ENCODE data around the gene CEP170B.
"Not testable (repeated sequence)": the region's sequence is repeated elsewhere in the genome, so short reads cannot be mapped to it uniquely, and the experiment has no call there.

CEP170B gene

GRCh38 chr14:104919152-104919992 is 54.3 kb downstream of the CEP170B start:
- DNase-seq: not testable (repeated sequence)

- DNase-seq: no peak
These were observed 54.9 kb downstream of the CEP170B start for GRCh38 chr14:104919993-104920315.

GRCh38 chr14:104923640-104924420 is 58.8 kb downstream of the CEP170B start:
- DNase-seq: no peak

GRCh38 chr14:104924421-104925213 is 59.5 kb downstream of the CEP170B start, which contains the start of gene PLD4:
PLD4 (plus strand) TSS chr14:104924879; CDS start chr14:104927141, 2,262 bp downstream.
- DNase-seq: no peak

GRCh38 chr14:104925214-104925854 is 60.3 kb downstream of the CEP170B start:
- no peak for DNase-seq

- no peak for DNase-seq
These were observed 61.0 kb downstream of the CEP170B start for GRCh38 chr14:104925855-104926609.

GRCh38 chr14:104926619-104927431 is 61.8 kb downstream of the CEP170B start:
- no peak for DNase-seq

- DNase-seq: no peak
These were observed 62.4 kb downstream of the CEP170B start for GRCh38 chr14:104927432-104927816.

- no peak for DNase-seq
These were observed 62.8 kb downstream of the CEP170B start for GRCh38 chr14:104927901-104928300.

GRCh38 chr14:104928391-104929133 is 63.5 kb downstream of the CEP170B start:
- no peak for DNase-seq

- no peak for DNase-seq
These were observed 64.5 kb downstream of the CEP170B start for GRCh38 chr14:104929268-104930230.

GRCh38 chr14:104930526-104931303 is 65.6 kb downstream of the CEP170B start:
- no peak for DNase-seq

GRCh38 chr14:104931304-104931770 is 66.3 kb downstream of the CEP170B start:
- no peak for DNase-seq

GRCh38 chr14:104931771-104932675 is 67.0 kb downstream of the CEP170B start:
- DNase-seq: no peak

- peak; percentile 75 for DNase-seq
These were observed 67.9 kb downstream of the CEP170B start for GRCh38 chr14:104932676-104933631.
